Measurements from ENCODE around the gene BCAP31.
"Not testable (repeated sequence)": the region's sequence is repeated elsewhere in the genome, so short reads cannot be mapped to it uniquely, and the experiment has no call there.

Gene BCAP31

DNA sequence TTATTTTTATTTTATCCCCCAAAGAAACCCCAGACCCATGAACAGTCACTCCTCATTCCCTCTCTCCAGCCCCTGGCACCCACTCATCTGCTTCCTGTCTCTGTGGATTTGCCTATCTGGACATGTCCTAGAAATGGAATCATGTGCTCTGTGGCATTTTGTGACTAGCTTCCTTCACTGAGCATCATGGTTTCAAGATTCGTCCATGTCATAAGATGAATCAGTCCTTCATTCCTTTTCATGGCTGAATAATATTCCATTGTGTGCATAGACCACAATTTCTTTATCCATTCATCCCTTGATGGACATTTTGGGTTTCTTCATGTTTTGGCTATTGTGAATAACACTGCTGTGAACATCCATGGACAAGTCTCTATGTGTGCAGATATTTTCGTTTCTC is 10.7 kb upstream of the BCAP31 start:
- no peak for DNase-seq (ENCODE audit: low spot score)

DNA sequence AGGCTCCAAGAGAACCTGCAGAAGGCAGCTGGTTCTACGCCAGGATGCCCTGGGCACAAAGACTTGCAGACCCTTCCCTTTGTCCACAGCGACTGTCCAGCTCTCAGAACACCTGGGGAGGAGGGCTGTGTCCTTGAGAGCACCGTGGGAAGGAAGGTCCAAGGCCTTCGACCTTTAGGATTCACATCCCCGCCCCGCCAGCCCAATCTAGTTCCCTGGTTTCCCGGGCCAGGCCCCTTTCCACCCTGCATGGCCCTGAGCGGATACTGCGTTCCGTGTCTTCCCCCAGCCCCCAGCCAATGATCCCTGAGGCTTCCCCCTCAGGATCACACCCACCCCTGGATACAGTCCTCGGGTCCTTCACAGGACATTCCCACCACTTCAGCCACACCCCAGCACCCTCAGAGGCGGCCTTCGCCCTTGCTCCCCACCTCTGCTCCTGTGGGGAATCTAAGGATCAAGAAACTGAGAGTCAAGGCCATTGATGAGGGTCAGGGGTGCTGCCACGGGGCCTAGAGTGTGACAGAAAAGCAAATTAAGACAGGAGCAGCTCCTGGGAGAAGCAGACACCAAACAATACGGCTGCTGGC is 9.6 kb upstream of the BCAP31 start:
- DNase-seq (ENCODE audit: low spot score): no peak

GRCh38 chrX:153732401-153732800 is 8.2 kb upstream of the BCAP31 start:
- no peak for DNase-seq (ENCODE audit: low spot score)

DNA sequence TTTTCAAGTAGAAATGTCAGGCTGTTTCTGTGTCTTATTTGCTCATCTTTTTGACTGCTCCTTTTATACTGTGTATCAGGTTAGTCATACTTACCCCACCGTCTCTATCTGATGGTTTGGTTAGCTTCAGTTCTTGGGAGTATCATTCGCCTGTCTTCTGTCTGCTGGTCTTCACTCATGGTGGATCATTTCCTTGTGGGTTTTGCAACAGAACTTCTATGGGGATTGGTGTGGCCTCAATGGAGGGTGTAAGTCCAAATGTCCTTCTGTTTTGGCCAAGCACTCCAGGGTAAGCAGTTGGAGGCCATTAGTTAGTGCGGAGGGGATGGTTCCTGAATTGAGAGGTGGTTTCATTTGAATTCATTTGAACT is 7.6 kb upstream of the BCAP31 start:
- no peak for DNase-seq (ENCODE audit: low spot score)

DNA sequence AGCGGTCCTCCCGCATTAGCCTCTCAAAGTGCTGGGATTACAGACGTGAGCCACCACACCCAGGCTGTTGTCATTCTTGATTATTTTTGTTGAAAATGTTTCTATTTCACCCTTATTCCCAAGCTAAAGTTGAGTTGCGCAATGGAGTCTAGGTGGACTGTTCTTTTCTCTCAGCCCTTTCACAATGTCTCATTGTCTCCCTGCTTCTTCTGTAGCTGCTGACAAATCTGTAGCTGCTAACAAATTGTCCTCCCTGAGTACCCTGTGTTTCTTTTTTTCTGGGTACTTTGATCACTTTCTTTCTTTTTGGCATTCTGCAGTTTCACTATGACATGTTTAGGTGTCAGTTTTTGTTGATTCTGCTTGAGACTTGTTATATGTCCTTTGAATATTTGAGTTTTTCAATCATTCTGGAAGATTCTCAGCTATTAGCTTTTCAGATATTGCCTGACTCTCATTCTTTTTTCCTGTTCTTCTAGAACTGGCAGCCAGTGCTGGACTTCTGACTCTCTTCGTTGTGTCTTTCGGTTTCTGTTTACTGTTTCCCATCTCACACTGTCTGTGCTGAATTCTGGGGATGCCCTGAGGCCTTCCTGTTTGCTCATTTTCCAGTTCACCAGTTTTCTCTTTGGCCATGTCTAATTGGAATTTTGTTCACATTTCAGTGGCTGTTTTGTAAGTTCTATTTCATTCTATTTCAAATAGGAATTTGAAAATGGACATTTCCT is 7.1 kb upstream of the BCAP31 start:
- no peak for DNase-seq (ENCODE audit: low spot score)

DNA sequence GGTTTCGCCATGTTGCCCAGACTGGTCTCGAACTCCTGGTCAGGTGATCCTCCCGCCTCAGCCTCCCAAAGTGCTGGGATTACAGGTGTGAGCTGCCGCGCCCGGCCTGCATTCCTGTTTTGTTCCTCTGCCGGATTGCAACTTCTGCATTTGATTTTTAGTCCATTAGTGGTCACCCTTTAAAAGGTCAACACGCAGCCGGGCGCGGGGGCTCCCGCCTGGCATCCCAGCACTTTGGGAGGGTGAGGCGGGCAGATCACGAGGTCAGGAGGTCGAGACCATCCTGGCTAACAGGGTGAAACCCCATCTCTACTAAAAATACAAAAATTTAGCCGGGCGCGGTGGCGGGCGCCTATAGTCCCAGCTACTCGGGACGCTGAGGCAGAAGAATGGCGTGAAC is 5.9 kb upstream of the BCAP31 start:
- DNase-seq (ENCODE audit: low spot score): not testable (repeated sequence)

- no peak for DNase-seq (ENCODE audit: low spot score)
Measured at GRCh38 chrX:153728951-153729631, 4.9 kb upstream of the BCAP31 start.

GRCh38 chrX:153728095-153728494 is 3.9 kb upstream of the BCAP31 start:
- DNase-seq (ENCODE audit: low spot score): no peak

DNA sequence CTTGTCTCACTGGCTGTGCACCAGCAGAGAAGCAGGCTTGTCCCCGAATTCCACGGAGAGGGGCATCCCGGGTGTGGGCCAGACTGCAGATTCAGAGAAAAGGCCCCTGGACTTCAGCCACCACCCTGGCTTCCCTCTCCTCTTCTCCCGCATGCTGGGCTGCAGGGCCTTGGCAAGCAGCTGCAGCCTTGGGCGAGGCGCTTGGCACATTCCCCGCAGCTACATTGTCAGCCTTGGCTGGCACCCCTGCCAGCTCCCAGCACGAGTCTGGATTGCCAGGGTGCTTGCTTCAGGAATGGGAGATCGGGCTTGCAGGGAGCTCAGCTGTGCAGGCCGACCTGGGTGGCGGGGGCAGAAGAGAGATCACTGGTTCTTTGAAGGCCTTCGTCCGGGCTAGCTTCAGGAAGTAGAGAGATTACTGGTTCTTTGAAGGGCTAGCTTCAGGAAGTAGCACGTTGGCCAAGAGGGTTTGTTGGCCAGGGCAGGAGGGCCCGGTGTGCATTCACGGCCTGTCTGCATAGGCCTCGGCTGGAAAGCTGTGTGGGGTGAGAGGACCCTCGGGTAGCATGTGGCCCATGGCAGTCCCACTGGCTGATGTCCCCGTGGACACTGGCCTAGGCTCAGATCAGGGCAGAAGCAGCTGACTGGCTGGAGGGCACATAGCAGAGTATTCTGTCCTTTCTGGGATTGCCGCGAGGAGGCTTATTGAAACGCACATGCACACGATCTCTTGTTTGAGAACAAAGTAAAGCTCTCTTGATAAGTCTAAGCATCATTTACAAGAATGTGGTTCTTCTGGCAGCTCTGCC is 3.1 kb upstream of the BCAP31 start:
- no peak for DNase-seq (ENCODE audit: low spot score)

- DNase-seq (ENCODE audit: low spot score): peak; percentile 61
Measured at GRCh38 chrX:153726286-153727122, 2.3 kb upstream of the BCAP31 start.

GRCh38 chrX:153725832-153726285 is 1.7 kb upstream of the BCAP31 start:
- DNase-seq (ENCODE audit: low spot score): peak; percentile 18

DNA sequence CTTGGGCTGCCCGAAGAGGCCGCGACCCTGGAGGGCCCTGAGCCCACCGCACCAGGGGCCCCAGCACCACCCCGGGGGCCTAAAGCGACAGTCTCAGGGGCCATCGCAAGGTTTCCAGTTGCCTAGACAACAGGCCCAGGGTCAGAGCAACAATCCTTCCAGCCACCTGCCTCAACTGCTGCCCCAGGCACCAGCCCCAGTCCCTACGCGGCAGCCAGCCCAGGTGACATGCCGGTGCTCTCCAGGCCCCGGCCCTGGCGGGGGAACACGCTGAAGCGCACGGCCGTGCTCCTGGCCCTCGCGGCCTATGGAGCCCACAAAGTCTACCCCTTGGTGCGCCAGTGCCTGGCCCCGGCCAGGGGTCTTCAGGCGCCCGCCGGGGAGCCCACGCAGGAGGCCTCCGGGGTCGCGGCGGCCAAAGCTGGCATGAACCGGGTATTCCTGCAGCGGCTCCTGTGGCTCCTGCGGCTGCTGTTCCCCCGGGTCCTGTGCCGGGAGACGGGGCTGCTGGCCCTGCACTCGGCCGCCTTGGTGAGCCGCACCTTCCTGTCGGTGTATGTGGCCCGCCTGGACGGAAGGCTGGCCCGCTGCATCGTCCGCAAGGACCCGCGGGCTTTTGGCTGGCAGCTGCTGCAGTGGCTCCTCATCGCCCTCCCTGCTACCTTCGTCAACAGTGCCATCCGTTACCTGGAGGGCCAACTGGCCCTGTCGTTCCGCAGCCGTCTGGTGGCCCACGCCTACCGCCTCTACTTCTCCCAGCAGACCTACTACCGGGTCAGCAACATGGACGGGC is 1.0 kb upstream of the BCAP31 start:
- DNase-seq (ENCODE audit: low spot score): peak; percentile 23

DNA sequence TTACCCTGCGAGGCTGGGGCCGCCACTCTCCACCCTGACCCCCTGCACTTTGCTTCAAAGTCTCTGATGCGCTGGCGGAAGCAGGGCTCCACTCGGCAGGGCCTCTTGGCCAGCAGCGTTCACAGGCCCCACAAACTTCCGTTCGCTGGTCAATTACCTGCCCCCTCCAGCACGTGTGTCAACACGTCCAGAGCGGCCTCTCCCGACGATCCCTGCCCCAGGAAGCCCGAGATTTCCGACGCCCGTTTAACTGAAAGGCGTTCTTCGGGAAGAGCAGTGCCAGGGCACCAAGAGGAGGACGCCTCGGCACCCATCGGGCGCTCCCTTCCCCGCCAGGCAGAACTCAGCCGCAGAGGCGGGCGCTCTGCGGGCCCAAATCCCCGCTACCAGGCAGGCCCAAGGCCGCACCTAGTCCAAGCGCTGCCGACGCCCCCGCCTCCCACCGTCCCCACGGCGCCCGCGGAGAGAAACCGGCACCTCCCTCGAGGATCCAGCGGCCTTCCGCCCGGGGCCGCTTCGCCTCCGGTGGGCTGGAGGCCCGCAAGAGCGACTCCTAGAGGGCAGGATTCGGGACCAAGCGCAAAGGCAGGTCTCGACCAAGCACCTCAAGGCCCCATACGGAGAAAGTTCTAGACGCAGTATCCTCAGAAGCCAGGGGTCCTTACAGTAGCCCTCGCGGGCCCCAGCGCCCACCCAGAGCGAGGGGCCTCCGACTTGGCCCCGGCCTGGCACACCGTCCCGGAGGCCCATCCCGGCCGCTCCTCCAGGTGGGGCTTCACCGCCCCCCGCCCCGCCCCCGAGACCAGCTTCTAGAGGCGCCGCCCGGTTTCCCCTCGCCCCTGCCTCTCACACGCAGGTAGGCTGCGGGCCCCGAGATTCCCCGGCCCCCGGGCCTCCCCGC is 586 bp downstream of the BCAP31 start:
- DNase-seq (ENCODE audit: low spot score): peak; percentile 61

DNA sequence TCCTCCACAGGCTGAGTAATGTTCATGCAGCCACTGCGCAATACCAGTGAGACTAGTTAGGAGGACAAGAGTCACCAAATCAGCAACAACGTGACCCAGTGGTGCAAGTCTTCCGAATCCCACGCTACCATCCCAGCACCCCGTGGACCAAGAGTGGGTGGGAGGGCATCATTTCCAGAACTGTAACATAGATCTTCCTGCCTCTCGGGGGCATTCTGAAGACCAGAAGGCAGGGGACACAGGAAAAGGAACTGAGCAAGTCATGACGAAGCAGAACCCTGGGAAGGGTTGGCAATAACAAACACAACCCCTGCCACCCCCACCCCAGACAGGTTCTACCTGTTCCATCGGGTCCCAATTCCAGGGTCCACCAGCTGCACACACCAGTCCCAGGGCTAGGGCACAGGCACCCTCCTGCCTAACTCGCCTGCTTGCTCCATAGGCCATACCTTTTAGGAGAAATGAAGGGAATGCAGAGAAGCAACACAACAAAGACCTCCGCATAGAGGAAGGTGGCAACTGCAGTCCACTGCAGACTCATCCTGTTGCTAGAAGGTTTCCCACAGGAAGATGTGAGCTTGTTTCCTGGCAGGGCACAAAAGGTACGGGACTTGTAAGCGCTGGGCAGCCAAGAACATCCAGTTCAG is 1.4 kb downstream of the BCAP31 start:
- peak; percentile 64 for DNase-seq (ENCODE audit: low spot score)

DNA sequence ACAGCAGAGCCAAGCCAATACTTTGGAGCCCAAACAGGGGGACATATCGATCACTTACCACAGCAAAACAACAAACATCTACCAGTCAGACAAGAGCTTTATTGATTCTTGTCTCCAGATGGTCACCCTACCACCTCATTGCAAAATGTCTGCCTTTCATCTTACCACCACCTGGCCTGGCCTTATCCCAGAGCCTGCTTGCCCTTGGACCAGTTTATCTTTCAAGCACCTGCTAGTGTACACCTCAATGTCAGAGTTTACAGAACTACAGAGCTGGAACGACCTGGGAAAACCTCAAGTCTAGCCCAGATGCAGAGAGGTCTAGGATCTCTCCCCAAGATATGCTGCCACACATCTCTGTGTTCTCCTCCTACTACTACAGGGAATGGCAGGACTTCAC is 4.5 kb downstream of the BCAP31 start:
- DNase-seq (ENCODE audit: low spot score): no peak

DNA sequence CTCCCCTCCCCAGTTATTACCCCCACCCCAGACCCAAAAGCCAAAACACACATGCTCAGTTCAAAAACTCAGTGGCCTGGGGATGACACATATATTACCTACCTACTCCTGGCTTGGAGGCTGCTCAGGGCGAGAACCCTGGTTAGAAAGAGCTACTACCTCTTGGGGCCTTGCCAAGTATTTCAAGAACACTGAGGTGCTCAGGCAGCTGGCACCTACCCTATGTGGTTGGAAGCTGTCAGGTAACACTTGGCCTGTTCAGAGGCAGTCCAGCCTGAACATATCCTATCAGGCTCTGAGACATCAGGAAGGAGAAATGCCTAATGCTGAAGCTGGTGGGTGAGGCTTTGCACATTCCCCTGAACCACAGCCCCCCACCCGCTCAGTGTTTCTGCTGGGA is 4.9 kb downstream of the BCAP31 start:
- DNase-seq (ENCODE audit: low spot score): no peak

- no peak for DNase-seq (ENCODE audit: low spot score)
Measured at GRCh38 chrX:153717445-153717844, 6.7 kb downstream of the BCAP31 start.

GRCh38 chrX:153714256-153714655 is 9.9 kb downstream of the BCAP31 start:
- no peak for DNase-seq (ENCODE audit: low spot score)

All from RKO (cell line).